Small intestine (tissue), 16 donors: Measurements from ENCODE around the gene CDHR2. TPM values are rescaled to one million over a fixed set of nuclear protein-coding genes. Genes with fewer than 3 reads are reported as not detected.

Experiments
- DNase-seq, 2 donors: peaks; one replicate each; pipeline versions ENCODE4 v3.0.0 to v3.0.0-alpha.2; 2013
- FAIRE-seq: peaks from 2 replicates; lab custom pipeline; 2012; peaks lifted over from hg19 to GRCh38; lab: Jason Lieb, UNC
- H3K27ac ChIP-seq, 3 donors: one replicate each; pipeline ENCODE4 v1.5.1; 2013; ENCODE audit warnings: low read length in 2 of 3, mild to moderate bottlenecking in 2 of 3, control low read depth in 1 of 3, inconsistent platforms in 1 of 3, low read depth in 1 of 3, moderate library complexity in 1 of 3
- H3K27me3 ChIP-seq, 3 donors: one replicate each; pipeline ENCODE4 v1.6.1; 2013; ENCODE audit warnings: low read length in 3 of 3, inconsistent platforms in 1 of 3; ENCODE audit not compliant: control insufficient read depth in 3 of 3, insufficient read depth in 3 of 3
- H3K36me3 ChIP-seq, 3 donors: one replicate each; pipeline ENCODE4 v1.6.1; 2013; ENCODE audit warnings: low read length in 3 of 3, inconsistent platforms in 1 of 3, low read depth in 1 of 3, mild to moderate bottlenecking in 1 of 3, moderate library complexity in 1 of 3; ENCODE audit not compliant: control insufficient read depth in 3 of 3, insufficient read depth in 2 of 3
- H3K4me1 ChIP-seq, 3 donors: one replicate each; pipeline ENCODE4 v1.6.1; 2013; ENCODE audit warnings: low read length in 2 of 3, inconsistent platforms in 1 of 3, low read depth in 1 of 3, mild to moderate bottlenecking in 1 of 3, moderate library complexity in 1 of 3; ENCODE audit not compliant: control insufficient read depth in 3 of 3, insufficient read depth in 2 of 3
- H3K4me3 ChIP-seq, 3 donors: one replicate each; pipeline ENCODE4 v1.5.1; 2013; ENCODE audit warnings: low read length in 3 of 3, control low read depth in 1 of 3, inconsistent platforms in 1 of 3, low read depth in 1 of 3, mild to moderate bottlenecking in 1 of 3, moderate library complexity in 1 of 3
- H3K9me3 ChIP-seq, 2 donors: one replicate each; pipeline ENCODE4 v1.6.1; 2013; ENCODE audit warnings: low read depth in 1 of 2, low read length in 1 of 2; ENCODE audit not compliant: control insufficient read depth in 2 of 2, insufficient read depth in 1 of 2
- WGBS, 3 donors: extraction: QIAGEN DNeasy Blood & Tissue Kit; methylation state at CpG; one replicate each; pipeline ENCODE4 v1.1.7; 2013; 5-methylcytosine and 5-hydroxymethylcytosine counted together
- long read RNA-seq, 10 donors: transcript quantifications; one replicate each; lab custom pipeline, GENCODE V29; 2026
- polyA plus RNA-seq, 4 donors: library from polyadenylated mRNA; stranded (reverse) in 3 of 4; unstranded in 1 of 4; fragments of 200-250 nt in 3 of 4; fragments of 120-200 nt in 1 of 4; gene quantifications; one replicate each; pipeline versions ENCODE4 v1.2.1 to v1.2.3, GENCODE V29; 2013
- donor health status: healthy with polysubstance abuse.
- donor health status: control.
- donor health status: control.
- donor health status: Bipolar disorder and iron deficiency.
- donor health status: healthy.

The CDHR2 gene
- 100 to 1,000 TPM in 3 of 4 donors, 10 to 100 TPM in 1; 50.1 to 545 (median 420) TPM for polyA plus RNA-seq
- long read RNA-seq, donor 1, full-length matches to known transcripts: 13 of 159 reads
- long read RNA-seq, donor 1, partial matches to known transcripts: 146 of 159 reads
- long read RNA-seq, donor 1, other reads (novel, unspliced or antisense): 0 of 159 reads
- long read RNA-seq, donor 2, full-length matches to known transcripts: 8 of 13 reads
- long read RNA-seq, donor 2, partial matches to known transcripts: 5 of 13 reads
- long read RNA-seq, donor 2, other reads (novel, unspliced or antisense): 0 of 13 reads
- long read RNA-seq, donor 3, full-length matches to known transcripts: 3 of 110 reads
- long read RNA-seq, donor 3, partial matches to known transcripts: 107 of 110 reads
- long read RNA-seq, donor 3, other reads (novel, unspliced or antisense): 0 of 110 reads
- long read RNA-seq, donor 4: 0 reads
- long read RNA-seq, donor 5, partial matches to known transcripts: 35 of 36 reads
- long read RNA-seq, donor 5, other reads (novel, unspliced or antisense): 0 of 36 reads
- long read RNA-seq, donor 6, full-length matches to known transcripts: 7 of 130 reads
- long read RNA-seq, donor 6, partial matches to known transcripts: 123 of 130 reads
- long read RNA-seq, donor 6, other reads (novel, unspliced or antisense): 0 of 130 reads
- long read RNA-seq, donor 7: 0 reads
- long read RNA-seq, donor 8: 0 reads
- long read RNA-seq, donor 9, partial matches to known transcripts: 5 of 5 reads
- long read RNA-seq, donor 9, other reads (novel, unspliced or antisense): 0 of 5 reads
- long read RNA-seq, donor 10, partial matches to known transcripts: 17 of 19 reads
- long read RNA-seq, donor 10, other reads (novel, unspliced or antisense): 0 of 19 reads

GRCh38 chr5:176548967-176549444 is at the start of gene CDHR2:
Gene CDHR2 (plus strand): TSS chr5:176549342. CDS start chr5:176565353, 16,011 bp downstream.
- FAIRE-seq: no peak
- Histone ChIP-seq H3K27me3 (no peaks in the 10 kb centered on the region), H3K4me3 (peak within 1 kb of the TSS in 2 of 3 donors; percentile 66 to 78), H3K4me1 (peaks cover 0 to 75% (median 2%) of the 10 kb centered on the region in 3 donors), H3K36me3 (peaks cover 0 to 29% (median 0%) of the 10 kb centered on the region in 3 donors), H3K9me3 (no peaks in the 10 kb centered on the region), H3K27ac (peak within 1 kb of the TSS; percentile 95 to 99 (median 98))
- WGBS, 3 donors: 16 to 61% (median 53%) methylated on average over 17 to 18 of the region's 18 CpGs
- peak; percentile 87 to 93 for DNase-seq

GRCh38 chr5:176500511-176500910 is 48.6 kb upstream of the CDHR2 start:
- DNase-seq (no peak), FAIRE-seq (no peak)
- Histone ChIP-seq H3K27ac (no peak overlapping the region), H3K27me3 (no peaks in the 10 kb centered on the region), H3K9me3 (no peaks in the 10 kb centered on the region), H3K4me1 (peaks cover 0 to 4% (median 0%) of the 10 kb centered on the region in 3 donors), H3K4me3 (no peak overlapping the region), H3K36me3 (peaks cover 12 to 62% (median 39%) of the 10 kb centered on the region in 3 donors)
- WGBS, 3 donors: 93 to 100% (median 98%) methylated on average over 3 of the region's 3 CpGs

GRCh38 chr5:176501333-176501732 is 47.8 kb upstream of the CDHR2 start:
- Histone ChIP-seq H3K4me3 (no peak overlapping the region), H3K9me3 (no peaks in the 10 kb centered on the region), H3K4me1 (peaks cover 0 to 4% (median 0%) of the 10 kb centered on the region in 3 donors), H3K27me3 (no peaks in the 10 kb centered on the region), H3K36me3 (peaks cover 10 to 58% (median 34%) of the 10 kb centered on the region in 3 donors), H3K27ac (no peak overlapping the region)
- WGBS, 3 donors: 97 to 100% (median 97%) methylated on average over 1 of the region's 1 CpG
- no peak for DNase-seq
- no peak for FAIRE-seq

GRCh38 chr5:176503496-176503895 is 45.6 kb upstream of the CDHR2 start:
- Histone ChIP-seq H3K4me3 (no peak overlapping the region), H3K4me1 (peaks cover 0 to 4% (median 0%) of the 10 kb centered on the region in 3 donors), H3K27ac (peak overlapping the region in 1 of 3 donors; percentile 44), H3K36me3 (peaks cover 10 to 63% (median 29%) of the 10 kb centered on the region in 3 donors), H3K9me3 (no peaks in the 10 kb centered on the region), H3K27me3 (no peaks in the 10 kb centered on the region)
- DNase-seq (peak in 1 of 2 donors; percentile 89), FAIRE-seq (no peak)
- 86 to 95% (median 94%) methylated on average over 5 of the region's 5 CpGs for whole genome bisulfite sequencing, 3 donors

- Histone ChIP-seq H3K4me3 (no peak overlapping the region), H3K9me3 (no peaks in the 10 kb centered on the region), H3K27me3 (no peaks in the 10 kb centered on the region), H3K36me3 (peaks cover 6 to 35% (median 15%) of the 10 kb centered on the region in 3 donors), H3K27ac (no peak overlapping the region), H3K4me1 (peaks cover 0 to 4% (median 0%) of the 10 kb centered on the region in 3 donors)
- WGBS, 3 donors: 92 to 98% (median 97%) methylated on average over 2 of the region's 2 CpGs
- FAIRE-seq: no peak
- DNase-seq: no peak
Observed at GRCh38 chr5:176507911-176508310, 41.2 kb upstream of the CDHR2 start.

GRCh38 chr5:176508603-176509002 is 40.5 kb upstream of the CDHR2 start:
- Histone ChIP-seq H3K36me3 (peaks cover 6 to 35% (median 14%) of the 10 kb centered on the region in 3 donors), H3K27me3 (no peaks in the 10 kb centered on the region), H3K9me3 (no peaks in the 10 kb centered on the region), H3K4me3 (no peak overlapping the region), H3K4me1 (no peaks in the 10 kb centered on the region), H3K27ac (no peak overlapping the region)
- no peak for FAIRE-seq
- 82 to 84% (median 83%) methylated on average over 4 of the region's 4 CpGs for WGBS, 3 donors
- no peak for DNase-seq

GRCh38 chr5:176513788-176514187 is 35.4 kb upstream of the CDHR2 start:
- Histone ChIP-seq H3K36me3 (peaks cover 0 to 3% (median 3%) of the 10 kb centered on the region in 3 donors), H3K27me3 (no peaks in the 10 kb centered on the region), H3K27ac (no peak overlapping the region), H3K9me3 (no peaks in the 10 kb centered on the region), H3K4me3 (no peak overlapping the region), H3K4me1 (no peaks in the 10 kb centered on the region)
- FAIRE-seq (no peak), DNase-seq (no peak)
- WGBS, 3 donors: 88 to 90% (median 88%) methylated on average over 12 of the region's 12 CpGs
